Ureter (tissue), 1 donor: Measurements from ENCODE around the gene PHAF1. TPM values are rescaled to one million over a fixed set of nuclear protein-coding genes. Genes with fewer than 3 reads are reported as not detected.
A peak's percentile ranks its signal among the peaks of the same experiment; 100 is the strongest.

Source experiments
- DNase-seq: peaks from one replicate; pipeline ENCODE4 v3.0.0-alpha.2; 2020; ENCODE audit warnings: low spot score
- total RNA-seq: library from RNA; stranded (reverse); gene quantifications from one replicate; pipeline ENCODE4 v1.2.4, GENCODE V29; 2023
- donor health status: DM: yes; HTN: yes; CAD: no.

PHAF1 gene
- 19.4 TPM for total RNA-seq

DNA sequence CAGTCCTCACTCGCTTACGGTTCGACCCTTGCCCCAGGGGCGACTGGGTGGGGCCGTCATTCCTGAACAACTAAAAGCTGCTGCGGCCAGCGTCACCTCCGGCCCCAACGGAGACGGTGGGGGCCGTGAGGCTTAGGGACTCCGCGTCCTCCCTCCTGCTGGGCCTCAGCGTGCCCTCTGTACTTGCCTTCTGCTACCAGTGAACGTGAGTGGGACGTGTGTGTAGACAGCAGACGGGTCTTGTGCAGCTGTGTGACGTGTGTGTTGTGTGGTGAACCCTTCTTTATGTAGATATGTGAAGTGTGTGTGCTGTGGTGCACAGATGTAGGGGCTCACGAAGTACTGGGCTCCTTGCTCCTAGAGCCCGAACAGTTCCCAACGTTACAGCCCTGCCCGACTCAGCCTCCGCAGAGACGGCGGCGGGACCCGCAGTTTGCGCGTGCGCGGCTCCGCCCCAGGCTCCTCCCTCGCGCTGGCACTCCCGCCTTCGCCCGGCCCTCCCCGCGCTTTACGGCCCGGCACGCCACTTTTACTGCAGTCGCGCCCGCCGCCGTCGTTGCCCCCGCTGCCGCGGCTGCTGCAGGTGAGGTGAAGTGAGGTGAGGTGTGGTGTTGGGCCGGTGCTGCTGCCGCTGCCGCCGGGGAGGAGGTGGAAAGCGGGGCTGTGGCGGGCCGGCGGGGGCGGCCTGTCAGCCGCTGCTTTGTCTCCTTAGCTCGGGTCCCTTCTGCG is at the start of gene PHAF1:
PHAF1 (plus strand) TSS at position 535 of the 729 bp plus-strand sequence. CDS start 235 bp downstream, outside the sequence.
- DNase-seq = peak; percentile 95

DNA sequence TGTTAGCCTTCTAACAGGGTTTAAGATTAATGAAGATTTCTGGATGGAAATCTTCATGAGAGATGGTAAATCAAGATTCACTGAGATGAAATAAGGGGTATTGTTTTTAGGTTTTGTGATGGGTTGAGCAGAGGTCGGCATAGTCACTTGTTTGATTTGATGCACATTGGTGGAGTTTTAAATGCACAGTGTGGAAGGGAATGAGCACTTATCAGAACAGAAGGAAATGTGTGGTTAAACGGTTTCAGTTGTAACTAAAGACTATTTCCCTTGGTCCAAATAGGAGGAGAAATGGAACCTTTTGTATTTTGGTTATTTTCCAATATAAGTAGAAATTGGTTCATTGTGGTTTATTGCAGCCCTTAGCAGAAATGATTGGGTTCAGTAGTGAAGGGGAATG is 46.7 kb upstream of the PHAF1 start:
- DNase-seq = no peak

DNA sequence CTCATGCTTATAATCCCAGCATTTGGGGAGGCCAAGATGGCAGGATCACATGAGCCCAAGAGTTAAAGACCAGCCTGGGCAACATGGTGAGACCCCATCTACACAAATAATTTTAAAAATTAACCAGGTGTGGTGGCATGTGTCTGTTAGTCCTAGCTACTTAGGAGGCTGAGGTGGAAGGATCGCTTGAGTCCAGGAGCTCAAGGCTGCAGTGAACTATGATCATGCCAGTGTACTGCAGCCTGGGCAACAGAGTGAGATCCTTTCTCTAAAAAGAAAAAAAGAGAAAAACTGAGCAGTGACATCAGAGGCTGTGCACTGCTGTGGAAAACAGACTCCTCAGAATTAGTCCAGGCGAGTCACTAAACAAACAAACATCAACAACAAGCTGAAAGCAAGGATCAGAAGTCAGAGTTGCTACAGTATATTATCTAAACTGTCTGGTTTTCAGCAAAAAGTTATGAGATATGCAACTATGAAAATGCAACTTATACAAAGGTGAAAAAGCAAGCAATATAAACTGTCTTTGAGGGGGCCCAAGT is 41.5 kb upstream of the PHAF1 start:
- no peak for DNase-seq

DNA sequence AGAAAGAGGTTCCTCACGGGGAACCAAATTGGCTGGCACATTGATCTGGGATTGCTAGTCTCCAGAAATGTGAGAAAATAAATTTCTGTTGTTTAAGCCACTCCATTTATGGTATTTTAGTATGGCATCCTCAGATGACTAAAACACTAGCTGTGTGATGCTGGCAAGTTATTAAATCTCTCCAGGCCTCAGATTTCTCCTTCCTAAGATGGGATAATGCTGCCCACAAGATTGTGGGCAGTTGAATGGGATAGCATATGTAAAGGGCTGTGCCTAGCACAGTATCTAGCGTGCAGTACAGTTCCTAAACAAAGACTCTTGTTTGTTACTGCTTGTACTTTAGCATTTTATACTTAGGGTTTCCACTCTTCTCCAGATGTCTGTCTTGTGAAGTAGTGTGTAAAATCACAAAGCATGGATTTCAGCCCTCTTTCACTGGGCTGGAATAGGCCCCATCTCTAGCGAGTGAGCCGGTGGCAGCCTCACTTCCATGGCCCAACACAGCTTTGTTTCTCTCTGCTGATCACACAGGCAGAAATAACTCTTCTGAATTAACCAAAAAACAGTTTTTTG is 38.2 kb upstream of the PHAF1 start:
- DNase-seq = no peak

DNA sequence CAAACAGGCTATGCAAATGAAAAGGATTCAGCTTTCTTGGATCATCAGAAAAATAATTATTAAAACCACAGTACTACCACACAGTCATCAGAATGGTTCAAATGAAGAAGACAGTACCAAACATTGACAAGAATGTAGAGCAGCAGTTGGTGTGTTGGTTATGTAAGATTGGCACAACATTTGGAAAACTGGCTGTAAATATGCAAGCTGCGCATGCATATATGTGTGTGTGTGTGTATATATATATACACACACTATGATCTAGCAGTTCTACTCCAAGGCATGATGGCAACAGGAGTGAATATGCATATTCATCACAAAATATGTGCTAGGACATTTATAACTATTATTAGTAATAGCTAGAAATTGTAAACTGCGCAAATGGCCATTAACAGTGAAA is 34.4 kb upstream of the PHAF1 start:
- DNase-seq = no peak

DNA sequence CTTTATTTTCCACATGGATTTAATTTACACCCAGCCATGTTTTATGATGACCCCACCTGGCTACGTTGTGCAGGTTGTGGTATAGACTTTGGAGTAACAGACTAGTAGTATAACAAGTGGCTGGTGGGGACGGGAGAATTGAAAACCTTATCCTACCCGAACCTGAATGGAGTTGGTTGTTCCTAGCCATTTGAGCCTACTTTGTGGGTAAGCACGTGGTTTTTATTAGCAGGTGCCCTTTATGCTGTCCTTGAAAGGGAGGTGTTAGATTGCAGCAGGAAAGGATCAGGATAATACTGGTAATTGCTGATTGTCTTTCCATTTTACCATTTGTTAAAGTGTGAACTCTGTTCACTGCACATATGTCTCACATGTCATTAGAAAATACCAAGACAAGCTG is 31.9 kb upstream of the PHAF1 start:
- no peak for DNase-seq

DNA sequence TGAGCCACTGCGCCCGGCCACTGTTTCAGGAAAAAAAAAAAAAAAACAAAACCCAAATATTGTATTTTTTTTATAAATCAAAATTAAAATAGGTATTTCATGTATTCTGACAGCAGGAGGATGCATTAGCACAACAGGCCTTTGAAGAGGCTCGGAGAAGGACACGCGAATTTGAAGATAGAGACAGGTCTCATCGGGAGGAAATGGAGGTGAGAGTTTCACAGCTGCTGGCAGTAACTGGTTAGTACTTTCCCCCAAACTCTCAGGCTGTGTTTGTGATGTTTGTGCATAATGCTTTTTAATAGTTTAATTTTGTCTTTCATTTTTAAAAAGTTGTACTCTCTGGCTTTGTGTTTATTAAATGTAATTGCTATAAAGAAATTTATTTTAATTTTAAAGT is 27.6 kb upstream of the PHAF1 start:
- DNase-seq = no peak

DNA sequence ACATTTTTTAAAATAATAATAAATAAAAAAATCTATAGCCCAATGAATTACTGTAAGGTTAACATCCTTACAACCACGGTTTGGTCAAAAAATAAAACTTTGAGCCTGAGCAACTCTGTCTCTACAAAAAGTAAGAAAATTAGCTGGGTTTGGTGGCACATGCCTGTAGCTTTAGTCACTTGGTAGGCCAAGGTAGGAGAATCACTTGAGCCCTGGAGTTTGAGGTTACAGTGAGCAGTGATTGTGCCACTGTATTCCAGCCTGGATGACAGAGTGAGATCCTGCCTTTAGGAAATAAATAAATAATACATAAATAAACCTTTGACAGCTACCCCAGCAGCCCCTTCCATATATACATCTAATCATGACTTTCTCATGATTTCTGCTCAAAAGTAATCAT is 26.9 kb upstream of the PHAF1 start:
- no peak for DNase-seq

DNA sequence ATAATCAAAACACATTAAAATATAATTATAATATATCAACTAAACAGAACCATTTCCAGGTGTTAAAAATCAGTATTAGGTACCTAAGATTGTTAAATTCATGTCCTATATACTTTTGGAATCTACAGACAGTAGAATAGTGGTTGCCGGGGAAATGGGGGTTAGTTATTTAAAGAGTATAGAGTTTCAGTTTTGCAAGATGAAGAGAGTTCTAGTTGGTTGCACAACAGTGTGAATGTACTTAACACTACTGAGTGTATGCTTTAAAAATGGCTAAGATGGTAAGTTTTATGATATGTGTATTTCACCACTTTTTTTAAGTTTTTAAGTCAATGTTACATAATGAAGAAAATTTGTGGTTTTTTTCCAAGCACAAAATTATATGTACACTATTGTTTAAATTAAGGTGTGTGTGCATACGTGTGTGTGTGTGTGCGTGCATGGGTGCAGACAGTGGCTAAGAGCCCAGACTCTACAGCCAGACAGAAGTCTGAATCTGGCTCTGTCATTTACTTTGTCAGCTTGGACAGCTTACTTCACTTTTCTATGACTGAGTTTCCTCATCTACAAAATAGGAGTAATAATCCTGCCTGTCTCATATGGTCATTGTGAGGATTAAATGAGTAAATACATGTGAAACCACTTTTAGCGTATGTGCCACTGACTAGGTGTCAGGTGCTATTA is 25.3 kb upstream of the PHAF1 start:
- DNase-seq = no peak

DNA sequence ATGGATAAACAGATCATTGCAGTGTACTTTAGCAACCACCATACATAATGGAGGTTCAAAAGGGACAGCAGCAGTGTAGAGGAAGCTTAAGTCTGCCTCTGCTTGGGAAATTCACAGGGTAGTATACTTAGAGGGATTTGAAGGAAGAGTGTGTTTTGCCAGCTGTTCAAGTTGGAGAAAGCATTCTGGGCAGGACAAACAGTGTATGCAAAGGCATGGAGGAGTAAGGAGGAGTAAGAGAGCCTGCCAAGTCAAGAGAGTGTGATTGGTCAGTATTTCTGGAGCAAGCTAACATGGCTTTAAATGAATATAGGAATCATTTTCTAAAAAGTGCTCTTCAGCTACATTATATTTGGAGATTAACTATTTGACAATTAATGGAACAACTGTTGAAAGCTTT is 22.9 kb upstream of the PHAF1 start:
- no peak for DNase-seq

DNA sequence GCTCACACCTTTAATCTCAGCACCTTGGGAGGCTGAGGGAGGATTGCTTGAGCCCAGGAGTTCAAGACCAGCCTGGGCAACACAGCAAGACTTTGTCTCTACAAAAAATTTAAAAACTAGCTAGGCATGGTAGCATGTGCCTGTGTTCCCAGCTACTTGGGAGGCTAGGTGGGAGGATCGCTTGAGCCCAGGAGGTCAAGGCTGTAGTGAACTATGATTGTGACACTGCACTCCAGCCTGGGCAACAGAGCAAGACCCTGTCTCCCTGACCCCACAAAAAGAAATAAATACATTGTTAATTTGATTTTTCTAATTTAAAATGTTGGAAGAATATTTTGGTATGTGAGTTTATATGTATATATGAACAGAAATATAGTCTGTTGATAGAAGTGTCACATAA is 22.4 kb upstream of the PHAF1 start:
- DNase-seq = no peak

DNA sequence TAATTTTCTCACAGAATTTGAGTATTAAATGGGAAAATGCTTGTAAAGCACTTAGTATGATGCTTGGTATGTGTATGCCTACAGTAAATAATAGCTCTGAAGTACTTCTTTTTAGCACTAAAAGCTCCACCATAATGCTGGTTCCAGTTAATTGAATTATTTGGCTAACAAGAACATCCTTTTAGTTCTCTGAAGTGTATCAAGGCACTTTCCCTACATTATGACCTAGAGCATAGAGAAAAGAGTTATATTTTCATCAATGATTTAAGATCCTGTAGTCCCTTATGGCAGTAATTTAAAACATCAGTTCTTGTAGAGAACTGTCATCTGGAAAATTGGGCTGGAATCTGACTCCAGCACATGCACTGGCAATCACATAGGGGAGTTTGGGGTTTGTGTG is 21.9 kb upstream of the PHAF1 start:
- DNase-seq = no peak

DNA sequence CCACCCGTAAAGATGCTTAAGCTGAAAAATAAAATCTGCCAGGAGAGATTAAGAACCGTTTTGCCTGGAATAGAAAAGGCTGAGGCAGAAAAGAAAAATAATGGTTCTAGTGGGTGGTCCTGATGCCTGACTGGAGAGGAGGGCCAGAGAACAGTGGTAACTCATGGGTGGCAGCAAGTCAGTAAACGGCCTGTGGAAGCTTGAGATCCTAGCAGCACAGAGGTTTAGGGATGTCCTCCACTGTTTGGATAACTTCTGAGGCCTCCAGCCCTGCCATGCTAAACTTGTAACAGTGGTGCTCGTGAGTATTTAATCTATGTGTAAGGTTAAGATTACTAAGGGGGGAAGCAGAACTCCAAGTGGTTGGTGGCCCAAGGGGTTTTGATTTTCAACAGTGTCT is 21.2 kb upstream of the PHAF1 start:
- DNase-seq = no peak

DNA sequence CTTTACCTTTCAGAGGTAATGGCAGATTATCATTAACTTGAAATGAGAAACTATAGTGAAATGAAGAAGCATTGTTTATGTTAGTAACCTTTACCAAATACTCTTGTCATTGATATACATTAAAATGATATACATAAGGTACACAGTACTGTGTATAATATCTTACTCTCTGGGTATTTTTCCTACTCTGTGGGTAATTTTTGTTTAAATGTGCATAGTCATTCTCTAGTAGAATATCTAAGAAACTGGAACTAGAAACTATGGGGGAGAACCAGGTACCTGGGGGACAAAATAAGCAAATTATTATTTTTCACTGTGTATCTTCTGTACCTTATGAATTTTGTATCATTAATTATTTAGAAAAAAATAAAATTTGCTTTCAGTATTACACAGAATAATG is 20.6 kb upstream of the PHAF1 start:
- DNase-seq = no peak

DNA sequence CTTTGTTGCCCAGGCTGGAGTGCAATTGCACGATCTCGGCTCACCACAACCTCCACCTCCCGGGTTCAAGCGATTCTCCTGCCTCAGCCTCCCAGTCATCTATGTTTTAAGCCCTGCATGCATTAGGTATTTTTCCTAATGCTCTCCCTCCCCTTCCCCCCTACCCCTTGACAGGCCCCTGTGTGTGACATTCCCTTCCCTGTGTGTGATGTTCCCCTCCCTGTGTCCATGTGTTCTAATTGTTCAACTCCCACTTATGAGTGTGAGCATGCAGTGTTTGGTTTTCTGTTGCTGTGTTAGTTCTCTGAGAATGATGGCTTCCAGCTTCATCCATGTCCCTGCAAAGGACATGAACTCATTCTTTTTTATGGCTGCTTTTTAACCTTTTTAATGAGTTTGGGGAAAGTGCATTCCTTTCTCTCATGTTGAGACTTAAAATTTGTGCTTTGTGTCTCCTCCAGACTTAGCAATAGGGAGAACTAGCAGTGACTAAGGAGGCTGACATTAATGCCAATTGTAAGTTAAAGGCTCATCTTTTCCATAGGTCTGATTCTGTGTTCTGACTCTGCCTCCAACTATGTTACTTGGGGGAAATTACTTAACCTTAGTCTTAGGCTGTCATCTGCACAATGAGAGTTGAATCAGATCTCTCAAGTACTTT is 17.7 kb upstream of the PHAF1 start:
- no peak for DNase-seq

DNA sequence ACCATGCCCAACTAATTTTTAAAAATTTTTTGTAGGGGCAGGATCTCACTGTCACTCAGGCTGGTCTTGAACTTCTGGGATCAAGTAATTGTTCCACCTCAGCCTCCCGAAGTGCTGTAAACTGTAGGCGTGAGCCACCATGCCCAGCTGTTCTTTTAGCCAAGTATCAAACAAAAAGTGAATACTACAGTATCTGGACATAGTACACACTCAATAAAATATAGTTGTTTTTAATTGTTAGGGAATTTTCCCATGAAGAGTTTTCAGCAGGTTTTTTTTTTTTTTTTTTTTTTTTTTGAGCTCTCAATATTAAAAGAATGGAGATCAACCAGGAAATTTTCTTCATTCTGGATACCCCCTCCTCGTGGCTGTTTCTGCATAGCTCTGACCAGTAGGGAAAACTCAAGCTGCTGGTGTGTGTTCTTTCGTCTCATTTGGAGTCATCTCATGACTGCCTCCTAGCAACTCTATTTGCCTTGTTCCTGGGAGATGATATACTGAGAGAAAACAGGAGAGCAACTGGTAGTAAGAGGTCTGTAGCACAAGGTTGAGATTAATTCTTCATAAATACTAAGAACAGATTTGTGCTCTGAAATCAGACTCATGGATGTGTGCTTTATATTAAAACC is 16.5 kb upstream of the PHAF1 start:
- DNase-seq = no peak

DNA sequence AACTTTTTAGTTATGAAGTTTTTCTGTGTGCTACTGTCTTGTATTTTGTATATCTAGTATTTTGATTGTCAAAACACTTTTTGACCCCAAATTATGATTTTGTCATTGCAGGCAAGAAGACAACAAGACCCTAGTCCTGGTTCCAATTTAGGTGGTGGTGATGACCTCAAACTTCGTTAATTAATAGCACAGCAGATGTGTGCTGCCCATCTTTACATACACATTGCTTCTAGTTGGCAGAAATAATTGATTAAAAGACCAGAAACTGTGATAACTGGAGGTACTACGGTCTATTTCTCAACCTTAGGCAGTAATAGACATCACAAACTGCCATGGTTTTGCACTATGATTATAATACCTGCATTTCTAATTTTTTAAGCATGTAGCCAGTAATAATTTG is 11.1 kb upstream of the PHAF1 start:
- no peak for DNase-seq

DNA sequence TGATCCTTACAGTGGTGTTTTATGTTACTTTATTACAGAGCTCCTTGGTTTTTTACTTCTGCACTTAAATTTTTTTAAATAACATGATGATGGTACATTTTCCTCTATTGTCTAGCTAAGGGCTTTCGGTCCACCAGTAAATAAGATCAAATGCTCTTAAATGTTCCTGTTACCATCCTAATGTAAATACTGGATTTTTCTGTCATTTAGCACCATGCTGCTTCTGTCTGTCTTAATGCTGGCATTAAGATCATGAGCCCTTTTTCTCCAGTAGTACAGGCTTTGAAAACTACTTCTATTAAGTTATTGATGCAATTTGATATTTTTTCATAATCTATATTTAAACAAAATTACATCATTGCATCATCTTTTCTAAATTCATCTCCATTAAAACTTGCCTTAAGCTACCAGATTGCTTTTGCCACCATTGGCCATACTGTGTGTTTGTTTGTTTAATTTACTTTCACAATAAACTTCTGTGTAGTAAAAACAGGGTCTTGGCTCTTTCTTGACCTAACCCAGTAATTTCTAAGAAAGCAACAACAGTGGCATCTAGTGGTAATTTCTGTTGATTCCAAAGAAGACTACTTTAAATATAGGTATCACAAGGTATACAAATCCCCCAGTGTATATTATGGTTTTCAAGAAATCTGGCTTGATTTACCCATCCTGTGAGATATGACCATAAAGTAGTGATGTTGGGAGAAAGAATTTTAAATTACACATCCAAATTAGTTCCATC is 9.0 kb upstream of the PHAF1 start:
- no peak for DNase-seq

DNA sequence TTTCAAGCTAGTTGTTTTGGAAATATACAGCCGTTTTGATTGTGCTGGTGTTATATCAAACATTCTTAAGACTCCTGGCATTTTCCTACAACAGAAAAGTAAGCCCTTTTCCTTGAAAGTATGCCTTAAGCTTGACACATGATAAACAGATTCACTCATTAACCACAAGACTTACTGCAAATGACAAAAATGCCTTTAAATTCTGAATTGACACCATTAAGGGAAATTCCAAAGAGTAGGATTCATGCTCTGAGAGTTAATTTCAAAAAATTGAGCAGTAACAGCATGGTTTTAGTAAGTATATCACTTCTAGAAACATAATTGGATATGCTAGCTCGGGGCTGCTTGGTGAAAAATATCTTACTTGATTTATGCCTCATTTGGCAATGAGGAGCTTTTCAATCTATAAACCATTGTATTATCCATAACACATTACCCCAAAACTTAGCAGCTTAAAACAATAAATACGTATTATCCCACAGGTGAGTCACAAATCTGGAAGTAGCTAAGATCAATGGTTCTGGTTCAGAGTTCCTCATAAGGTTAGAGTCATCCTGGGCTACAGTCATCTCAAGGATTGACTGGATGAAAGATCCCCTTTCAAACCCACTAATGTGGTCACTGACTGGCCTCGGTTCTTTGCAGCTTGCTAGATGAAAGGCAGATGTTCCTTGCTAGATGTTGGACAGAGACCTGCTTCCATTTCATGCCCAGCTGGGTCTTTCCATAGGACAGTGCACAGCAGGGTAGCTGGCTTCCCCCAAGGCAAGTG is 8.2 kb upstream of the PHAF1 start:
- no peak for DNase-seq

DNA sequence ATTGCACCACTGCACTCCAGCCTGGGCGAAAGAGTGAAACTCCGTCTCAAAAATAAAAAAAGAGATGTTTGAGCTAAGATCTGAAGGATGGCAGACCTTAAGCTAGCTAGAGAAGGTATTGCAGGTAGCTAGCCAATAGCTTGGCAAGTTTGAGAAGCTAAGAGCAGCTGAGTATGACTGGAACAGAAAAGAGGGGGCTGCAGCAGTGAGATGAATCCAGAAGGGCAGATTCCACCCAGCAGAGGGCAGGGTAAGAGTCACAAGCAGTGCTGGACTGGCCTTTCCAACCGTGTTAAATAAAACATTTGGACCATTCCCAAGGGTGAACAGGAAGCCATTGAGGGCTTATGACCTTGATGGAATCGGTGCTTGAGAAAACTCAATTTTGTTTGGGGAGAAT is 5.7 kb upstream of the PHAF1 start:
- no peak for DNase-seq

DNA sequence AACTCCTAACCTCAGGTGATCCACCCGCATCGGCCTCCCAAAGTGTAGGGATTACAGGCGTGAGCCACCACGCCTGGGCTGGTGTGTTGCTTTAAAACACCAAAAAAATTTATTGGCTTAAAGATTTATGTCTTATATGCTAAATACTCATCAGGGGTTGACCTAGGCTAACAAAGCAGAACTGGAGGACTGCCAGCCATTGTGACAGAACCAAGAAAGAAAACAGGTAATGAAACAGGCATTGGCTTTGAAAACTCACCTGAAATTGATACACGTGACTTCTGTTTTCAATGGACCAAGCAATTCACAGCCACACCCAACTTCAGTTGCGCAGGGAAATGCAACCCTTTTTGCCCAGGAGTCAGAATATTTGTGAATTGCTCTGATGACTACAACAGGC is 4.9 kb upstream of the PHAF1 start:
- no peak for DNase-seq
